GM21526 (cell line): ENCODE measurements around the gene PARD6A.
"Not testable (repeated sequence)": the region's sequence is repeated elsewhere in the genome, so short reads cannot be mapped to it uniquely, and the experiment has no call there.

Experiments used
- ATAC-seq: cut with Tn5 transposase; IDR thresholded peaks from one replicate; pipeline ENCODE4 v1.9.1; 2021; ENCODE audit warnings: moderate library complexity; ENCODE audit not compliant: unreplicated experiment, low FRiP score

The PARD6A gene

GRCh38 chr16:67679935-67680897, 19.5 kb downstream of the PARD6A start:
- no peak for ATAC-seq

GRCh38 chr16:67683767-67684166, 23.0 kb downstream of the PARD6A start:
- no peak for ATAC-seq

GRCh38 chr16:67685388-67686112, 24.8 kb downstream of the PARD6A start:
- no peak for ATAC-seq

- not testable (repeated sequence) for ATAC-seq
Observed at GRCh38 chr16:67693517-67694285, 32.9 kb downstream of the PARD6A start.

GRCh38 chr16:67694611-67695010, 33.9 kb downstream of the PARD6A start:
- ATAC-seq, result no peak

- no peak for ATAC-seq
Observed at GRCh38 chr16:67697422-67698185, 36.8 kb downstream of the PARD6A start.

GRCh38 chr16:67699265-67699664, 38.5 kb downstream of the PARD6A start:
- ATAC-seq, result no peak

- no peak for ATAC-seq
Observed at GRCh38 chr16:67701420-67701819, 40.7 kb downstream of the PARD6A start.

GRCh38 chr16:67702130-67702529, 41.4 kb downstream of the PARD6A start:
- ATAC-seq, result no peak

- ATAC-seq, result no peak
Observed at GRCh38 chr16:67703626-67704025, 42.9 kb downstream of the PARD6A start.

GRCh38 chr16:67704110-67704509, 43.4 kb downstream of the PARD6A start:
- no peak for ATAC-seq

- no peak for ATAC-seq
Observed at GRCh38 chr16:67707210-67707609, 46.5 kb downstream of the PARD6A start.

GRCh38 chr16:67707790-67708189, 47.0 kb downstream of the PARD6A start:
- no peak for ATAC-seq

- no peak for ATAC-seq
Observed at GRCh38 chr16:67708368-67708771, 47.6 kb downstream of the PARD6A start.

GRCh38 chr16:67709050-67709449, 48.3 kb downstream of the PARD6A start:
- no peak for ATAC-seq

GRCh38 chr16:67710607-67711006, 49.8 kb downstream of the PARD6A start:
- no peak for ATAC-seq
